HG03558 (cell line): ENCODE data around the gene CHD9NB.

ENCODE experiments used
- ATAC-seq: cut with Tn5 transposase; IDR thresholded peaks from one replicate; pipeline ENCODE4 v1.9.1; 2021; ENCODE audit warnings: moderate number of reproducible peaks; ENCODE audit not compliant: unreplicated experiment; ENCODE audit errors: extremely low read depth

The CHD9NB gene

DNA sequence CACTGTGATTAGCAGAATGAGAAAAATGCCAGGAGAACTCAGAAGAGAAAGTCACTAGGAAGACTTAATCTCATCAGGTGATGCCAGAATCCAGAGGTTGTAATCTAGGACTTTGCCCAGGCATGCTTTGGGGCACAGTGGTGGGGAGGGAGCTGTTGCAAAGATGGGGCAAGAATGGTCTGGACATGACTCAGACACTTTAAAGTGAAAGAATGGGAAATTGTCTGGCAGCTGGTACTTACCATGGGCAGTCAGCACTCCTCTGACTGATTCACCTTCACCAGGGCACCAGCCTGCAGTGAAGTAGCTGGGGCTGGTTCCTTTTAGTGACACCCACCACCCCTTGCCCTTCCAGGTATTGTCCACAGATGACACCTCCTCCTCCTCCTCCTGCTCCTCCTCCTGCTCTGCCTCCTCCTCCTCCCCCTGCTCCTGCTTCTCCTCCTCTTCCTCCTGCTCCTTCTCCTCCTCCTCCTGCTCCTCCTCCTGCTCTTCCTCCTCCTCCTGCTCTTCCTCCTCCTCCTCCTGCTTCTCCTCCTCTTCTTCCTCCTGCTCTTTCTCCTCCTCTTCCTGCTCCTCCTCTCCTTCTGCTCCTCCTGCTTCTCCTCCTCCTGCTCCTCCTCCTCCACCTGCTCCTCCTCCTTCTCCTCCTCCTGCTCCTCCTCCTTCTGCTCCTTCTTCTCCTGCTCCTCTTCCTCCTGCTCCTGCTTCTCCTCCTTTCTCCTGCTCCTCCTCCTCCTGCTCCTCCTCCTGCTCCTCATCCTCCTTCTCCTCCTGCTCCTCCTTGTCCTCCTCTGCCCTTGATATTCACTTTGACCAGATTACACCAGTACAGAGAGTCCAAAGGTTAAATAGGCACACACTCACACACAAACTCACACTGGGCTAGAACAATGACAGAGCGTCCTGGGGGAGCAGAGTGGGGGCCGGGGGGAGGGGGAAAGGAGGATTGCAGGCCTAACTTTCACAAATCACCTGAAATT, at the start of gene CHD9NB:
CHD9NB (minus strand) TSS at position 379 of the 983 bp plus-strand sequence. CDS start 8,739 bp downstream, outside the sequence.
- no peak for ATAC-seq

DNA sequence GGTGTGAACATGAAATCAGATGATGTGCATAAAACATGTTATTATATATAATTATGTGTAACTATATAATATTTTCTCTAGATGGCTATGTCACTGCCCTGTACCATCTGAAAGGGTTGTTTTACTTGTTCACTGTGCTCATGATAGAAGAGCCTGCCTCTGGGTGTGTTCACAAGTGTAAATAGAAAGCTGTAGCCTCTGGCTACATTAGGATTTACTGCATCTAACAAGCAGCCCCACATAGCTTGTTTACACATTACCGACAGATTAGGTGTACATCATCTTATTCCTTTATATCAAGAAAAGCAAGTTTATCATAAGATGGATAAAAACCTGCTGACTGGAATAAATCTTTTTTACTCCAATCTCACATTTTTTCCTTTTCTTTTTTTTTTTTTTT, 48.2 kb upstream of the CHD9NB start:
- ATAC-seq = no peak

DNA sequence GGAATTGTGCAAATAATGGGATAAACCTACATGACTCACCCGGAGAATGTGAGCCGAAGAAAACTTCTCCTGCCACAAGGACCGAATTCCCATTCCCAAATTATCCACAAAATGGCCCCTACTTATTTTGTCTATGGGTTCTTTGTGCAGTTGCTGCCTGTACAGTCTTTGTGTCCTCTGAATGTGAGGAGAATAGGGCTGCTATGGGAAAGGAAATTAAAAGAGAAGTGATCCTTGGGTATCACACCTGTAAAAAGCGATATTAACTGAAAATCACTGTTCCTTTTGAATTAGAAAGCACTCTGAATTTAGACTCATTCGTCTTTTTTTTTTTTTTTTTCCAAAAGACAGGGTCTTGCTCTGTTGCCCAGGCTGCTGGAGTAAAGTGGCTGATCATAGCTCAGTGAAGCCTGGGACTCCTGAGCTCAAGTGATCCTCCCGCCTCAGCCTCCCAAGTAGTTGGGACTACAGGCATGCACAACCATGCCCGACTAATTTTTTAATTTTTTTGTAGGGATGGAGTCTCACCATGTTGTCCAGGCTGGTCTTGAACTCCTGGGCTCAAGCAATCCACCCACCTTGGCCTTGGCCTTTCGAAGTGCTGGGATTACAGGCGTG, 47.5 kb upstream of the CHD9NB start:
- ATAC-seq = no peak

DNA sequence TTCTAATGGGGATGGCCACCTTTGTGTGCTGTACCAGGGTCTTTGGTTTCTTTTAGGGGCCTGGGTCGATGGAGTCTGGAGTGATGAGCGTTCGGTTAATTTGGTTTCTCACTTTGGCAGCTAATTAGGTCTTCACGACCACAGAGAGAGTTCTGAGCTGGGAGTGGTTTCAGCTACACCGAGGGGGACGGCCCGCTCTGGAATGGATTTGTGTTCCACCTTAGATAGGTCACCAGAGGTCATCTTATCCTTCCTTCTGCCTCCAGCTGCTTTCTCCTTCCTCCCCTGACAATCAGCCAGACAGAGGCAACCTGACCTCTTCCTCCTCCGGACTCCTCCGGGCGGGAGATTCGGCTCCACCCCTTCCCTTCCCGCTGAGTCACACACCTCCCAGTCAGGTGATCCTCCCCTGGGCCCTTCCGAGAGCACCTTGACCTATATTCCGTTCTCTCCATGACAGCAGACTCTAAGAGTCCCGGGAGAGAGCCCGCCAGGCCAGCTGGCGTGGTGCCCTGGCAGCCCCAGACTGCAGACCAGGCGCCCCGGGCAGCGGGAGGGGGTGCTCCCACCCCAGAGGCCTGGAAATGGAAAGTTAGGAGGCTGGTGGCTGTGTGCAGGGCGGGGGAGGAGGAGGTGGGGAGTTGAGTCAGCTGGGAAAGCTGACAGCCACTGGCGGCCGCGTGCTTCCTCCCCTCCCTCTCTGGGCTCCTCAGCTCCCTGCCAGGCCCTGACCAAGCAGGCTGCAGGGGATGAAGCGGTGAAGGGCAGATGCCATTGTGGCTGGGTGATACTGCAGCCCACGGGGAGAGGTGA, 46.8 kb upstream of the CHD9NB start:
- peak; percentile 26 for ATAC-seq

DNA sequence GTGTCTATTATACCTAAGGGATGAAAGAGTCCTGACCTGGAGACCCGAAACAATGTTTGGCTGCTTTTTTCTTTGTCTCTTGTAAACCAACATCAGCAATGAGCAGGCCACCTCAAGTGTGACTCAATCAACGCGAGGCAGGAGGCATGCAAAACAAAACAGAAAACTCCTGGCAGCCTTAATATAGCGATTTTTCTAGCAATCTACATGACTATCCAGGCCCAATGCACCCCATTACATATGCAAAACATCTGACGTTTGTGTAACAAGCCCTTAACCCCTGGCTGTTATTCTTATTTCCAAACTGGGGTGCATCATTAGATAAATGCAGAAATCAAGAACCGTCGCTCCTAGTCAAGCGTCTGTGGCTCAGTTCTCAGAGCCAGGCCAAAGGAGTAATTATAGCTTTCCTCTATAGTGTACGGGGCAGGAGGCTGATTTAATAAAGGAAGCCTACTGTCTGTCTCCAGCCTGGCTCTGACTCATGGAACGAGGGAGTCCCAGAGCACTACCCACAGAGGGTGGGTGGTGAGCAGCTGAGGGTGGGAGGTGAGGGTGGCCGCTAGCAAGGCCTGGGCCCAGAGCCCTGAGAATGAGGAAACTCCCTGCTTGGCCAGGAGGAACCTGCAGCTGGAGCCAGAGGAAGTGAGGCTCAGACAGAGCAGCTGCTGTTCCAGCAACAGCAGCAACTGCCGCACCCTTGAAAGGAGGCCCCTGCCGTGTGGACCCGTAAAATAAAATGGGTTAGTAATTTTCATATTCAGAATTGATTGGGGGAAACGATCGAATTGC, 46.0 kb upstream of the CHD9NB start:
- ATAC-seq = peak; percentile 49

DNA sequence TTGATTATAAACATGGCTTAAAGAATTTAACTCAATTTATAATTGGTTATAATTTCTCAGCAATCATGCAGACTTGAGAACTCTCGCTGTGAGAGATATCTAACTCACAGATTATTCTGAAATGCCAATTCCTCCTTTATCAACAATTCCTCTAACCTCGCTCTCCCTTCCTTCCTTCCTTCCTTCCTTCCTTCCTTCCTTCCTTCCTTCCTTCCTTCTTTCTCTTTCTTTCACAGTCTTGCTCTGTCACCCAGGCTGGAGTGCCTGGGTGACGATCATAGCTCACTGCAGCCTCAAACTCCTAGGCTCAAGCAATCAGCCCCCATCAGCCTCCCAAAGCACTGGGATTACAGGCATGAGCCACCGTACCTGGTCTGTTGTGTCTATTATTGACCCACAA, 44.5 kb upstream of the CHD9NB start:
- no peak for ATAC-seq

DNA sequence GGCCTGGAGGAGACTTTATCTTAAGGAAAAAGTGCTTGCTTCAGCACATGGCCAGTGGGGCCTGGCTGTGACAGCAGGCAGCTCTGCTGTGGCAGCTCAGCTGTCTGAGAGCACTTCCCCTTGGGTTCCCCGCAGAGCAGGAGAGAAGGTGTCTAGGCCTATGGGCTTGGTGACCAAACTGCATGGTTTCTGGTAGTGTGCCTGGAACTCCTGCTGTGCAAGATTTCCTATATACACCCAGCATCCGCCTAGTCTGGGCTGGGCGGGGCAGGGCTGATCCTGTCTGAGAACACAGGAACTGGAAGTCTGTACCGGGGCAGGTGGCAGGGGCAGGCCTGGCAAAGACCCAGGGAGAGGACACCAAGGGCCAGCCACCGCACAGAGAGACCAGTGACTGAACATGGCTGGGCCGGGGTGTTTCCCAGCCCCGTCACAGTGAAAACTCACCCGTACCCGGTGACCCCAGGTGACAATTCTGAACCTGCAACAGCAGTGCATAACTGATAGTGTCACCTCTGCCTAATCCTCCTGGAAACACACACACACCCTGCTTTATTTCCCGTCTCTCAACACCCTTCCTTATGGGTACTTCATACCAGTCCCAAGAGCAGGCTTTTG, 41.4 kb upstream of the CHD9NB start:
- peak; percentile 34 for ATAC-seq

DNA sequence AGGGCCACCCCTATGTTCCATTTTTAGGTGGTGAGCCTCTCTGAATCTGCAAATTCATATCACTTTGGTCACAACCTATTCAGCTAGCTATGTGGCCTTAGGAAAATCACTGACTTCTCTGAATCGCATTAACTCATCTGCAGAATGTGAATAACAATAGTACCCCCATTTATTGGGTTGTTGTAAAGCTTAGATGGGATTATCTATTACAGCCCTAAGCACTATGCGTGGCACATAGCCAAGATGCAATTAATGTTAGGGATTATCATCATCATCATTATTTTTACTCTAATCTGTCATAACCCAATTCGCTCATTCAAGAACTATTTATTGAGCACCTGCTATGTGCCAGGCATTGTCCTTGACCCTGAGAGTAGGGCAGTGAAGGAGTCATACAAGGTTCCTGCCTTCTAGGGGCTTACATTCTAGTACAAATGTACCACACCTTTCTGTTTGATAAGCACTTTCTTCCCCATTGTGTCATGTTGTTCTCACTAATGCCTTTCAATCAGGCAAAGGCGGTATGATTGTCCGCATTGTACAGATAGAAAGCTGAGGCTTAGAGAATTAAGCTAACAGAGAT, 40.6 kb upstream of the CHD9NB start:
- no peak for ATAC-seq

DNA sequence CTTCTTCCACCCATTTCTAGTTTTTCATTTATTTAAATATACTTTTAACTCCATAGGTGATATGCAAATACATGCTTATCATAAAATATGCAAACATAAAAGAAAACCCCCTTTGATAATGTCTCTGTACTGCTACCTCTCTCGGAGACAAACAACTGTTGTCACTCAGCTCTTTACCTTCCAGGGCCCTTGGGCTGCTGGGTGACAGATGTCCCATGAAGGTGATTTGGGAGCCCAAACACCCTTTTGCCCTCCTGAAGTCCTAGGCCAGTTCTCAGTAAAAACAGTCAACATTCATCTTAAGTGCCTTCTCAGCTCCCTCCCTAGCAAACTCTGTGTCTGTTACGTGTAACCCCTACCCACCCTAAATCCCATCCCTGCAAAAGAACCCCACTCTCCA, 39.6 kb upstream of the CHD9NB start:
- ATAC-seq = no peak

DNA sequence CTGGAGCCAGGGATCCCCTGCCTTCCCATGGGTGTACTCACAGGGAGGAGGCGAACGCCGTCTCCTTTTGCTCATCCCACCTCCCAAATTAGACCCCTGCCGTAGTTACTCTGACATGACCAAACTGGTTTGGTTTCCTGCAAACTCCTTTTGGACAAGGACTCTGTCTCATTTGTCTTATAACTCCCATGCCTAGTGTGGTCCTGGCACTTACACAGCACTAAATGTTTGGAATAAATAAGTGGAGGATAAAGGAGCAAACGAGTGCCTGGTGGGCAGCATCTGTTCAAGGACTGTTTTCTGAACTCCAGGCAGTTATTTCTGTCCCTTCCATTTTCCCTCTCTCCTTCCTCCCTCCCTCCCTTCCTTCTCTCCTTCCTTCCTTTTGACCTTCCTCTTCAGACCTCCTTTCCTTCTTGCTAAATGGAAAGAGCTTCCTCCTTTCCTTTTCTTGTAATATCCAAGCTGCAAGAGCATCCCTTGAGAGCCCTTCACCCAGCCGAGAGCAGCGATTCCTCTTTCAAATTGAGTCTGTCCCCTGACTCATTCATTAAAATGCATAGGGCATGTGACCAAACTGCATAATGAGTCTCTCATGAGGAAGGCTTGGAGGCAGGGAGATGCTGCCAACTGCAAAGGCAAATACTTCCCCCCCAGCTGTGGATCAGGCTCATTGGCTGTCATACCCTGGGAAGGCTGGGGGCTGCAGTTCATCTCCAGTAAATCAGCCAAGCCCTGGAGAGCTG, 38.9 kb upstream of the CHD9NB start:
- ATAC-seq = peak; percentile 56

DNA sequence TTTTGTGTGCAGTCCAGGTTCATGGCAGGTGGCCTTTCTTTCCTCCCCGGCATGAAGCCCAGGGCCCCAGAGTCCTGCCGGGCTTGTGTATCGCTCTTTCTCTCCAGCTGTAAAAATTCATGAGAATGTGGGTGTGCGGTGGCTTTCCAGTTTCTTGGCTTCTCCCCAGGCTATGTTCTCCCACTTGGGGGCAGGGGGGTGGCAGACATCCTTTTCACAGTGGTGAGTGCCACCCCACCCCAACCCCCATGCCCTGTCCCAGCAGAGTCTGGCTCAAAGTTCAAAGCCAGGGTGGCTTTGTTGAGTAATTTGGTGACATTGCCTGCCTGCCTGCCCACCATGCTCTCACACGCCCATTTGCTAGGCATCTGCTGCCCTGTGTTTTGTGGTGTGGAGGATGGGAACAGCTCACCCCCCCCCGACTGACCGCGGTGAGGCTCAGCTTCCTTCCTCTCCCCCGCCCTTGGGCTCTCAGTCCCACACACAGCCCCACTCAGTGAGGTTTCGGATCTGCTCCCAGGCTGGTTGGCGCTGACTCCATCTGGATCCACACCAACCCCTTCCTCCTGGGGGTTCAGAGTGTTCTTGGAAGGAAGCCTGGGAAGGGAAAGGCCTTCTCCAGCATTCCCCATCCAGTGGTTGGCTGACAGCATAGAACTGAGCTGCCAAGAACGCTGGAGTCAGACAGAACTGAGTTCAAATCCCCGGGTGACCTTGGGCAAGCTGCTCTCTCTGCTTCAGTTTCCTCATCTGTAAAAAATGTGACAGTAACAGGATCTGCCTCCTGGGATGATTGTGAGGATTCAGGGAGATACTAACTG, 38.1 kb upstream of the CHD9NB start:
- ATAC-seq = no peak

DNA sequence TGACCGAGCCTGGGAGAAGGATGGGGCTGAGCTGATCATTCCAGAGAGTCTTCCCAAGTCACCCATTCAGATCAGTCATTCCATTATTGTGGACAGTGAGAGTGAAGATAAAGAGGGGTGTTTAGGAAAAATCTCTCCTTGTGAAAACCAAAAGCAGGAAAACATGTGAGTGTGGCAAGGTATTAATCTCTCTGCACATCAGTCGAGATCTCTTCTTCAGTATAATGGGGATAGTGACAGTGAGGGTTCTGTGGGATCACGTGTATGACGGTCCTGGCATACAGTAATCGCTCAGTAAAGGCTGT, 37.5 kb upstream of the CHD9NB start:
- ATAC-seq = no peak

DNA sequence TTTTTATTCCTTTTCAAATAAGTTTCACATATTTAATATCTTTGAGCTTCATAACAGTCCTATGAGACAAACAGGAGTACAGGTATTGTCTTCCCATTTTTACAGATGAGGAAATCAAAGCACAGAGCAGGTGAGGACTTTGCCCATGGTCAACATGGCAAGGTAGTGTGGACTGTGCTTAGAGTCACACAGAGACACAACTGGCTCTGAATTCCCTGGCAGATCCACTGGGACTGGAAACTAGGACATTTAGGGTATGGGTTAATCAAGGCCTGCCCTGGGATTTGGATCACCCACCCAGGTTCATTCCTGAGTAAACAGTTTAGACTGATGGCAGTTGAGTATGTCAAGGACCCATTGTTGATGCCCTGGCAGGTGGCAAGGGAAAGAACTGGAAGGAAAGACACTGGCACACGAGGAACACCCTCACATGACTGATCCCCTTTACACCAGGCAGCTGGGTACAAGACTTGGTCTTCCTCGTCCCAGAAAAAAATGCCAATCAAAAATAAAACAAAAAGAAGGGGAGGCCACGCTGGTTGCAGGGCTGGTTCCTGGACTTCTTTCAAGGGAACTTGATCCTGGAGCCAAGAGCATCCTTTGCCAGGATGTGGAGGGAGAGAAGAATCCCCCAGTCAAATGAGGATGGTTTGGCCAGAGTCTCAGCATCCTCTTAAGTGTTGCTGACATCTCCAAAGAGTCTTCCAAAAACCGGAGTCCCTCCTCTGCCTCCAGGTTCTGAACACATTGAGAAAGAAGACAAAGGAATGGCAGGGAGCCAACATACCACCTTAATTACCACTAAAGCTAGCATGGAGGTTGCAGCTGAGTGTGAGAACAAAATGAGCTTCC, 37.0 kb upstream of the CHD9NB start:
- no peak for ATAC-seq

DNA sequence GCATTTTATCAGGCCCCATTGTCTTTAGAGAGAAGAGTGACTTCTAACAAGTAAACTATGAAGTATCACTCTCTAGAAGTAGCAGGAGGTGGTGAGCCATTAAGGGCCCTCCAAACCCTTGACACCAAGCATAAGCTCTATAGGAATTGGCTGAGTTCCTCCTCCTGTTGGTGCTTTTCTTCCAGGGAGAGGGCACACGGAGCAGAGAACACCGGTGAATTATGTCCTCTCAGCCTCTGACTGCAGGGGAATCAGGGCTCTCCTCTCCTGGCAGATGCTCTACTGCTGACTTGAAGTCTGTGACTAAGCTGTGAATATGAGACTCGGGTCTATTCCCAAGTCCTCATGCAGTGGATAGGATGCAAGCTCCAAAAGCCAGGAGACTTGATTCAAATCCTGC, 34.4 kb upstream of the CHD9NB start:
- ATAC-seq = no peak

DNA sequence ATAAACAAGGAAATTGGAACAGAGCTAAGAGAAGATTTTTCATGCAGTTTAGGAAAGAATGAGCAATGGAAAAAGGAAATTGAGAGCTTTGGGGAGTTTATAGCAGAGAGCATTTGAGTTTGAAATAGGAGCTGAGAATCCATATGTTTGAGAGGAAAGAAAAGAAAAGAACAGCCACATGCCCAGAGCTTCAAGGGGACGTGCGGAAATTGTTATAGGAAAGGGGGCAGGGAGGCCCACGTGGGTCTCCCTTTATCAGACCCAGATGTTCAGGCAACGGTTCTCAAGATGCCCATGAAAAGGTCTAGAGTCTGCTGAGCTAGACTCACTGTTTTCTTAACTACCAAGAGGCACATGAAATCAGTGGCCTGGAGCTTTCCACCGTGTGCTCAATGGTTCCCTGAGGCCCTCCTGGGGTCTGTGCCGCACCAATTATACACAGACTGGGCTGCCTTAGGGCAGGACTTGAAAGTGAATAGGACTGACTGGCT, 33.3 kb upstream of the CHD9NB start:
- no peak for ATAC-seq

DNA sequence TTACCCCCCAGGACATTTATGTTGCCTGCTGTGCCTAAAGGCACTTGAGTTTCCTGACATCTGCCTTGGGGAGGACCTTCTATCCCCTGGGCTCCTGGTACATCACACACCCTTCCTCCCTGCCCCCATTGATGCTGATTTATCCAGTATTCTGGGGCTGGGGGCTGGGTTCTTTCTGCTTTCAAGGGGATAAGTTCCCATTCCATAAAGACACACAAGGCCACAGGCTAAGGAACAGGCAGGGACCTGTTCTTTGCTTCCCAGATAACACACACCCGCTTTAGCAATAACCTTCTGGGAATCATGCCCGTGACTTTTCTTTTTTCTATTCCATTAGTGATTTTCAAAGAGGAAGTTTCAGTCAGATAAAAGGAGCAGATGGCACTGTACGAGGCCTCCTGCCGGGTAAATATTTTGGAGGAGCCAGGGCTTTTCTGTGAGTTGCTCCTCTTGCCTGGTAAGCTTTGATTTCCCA, 32.7 kb upstream of the CHD9NB start:
- no peak for ATAC-seq
